IPS-18c (cell line): ENCODE results near the gene ADARB2.

Source experiments
- H3K4me3 ChIP-seq: 2 replicates; pipeline ENCODE4 v1.7.0; 2013; ENCODE audit warnings: low read depth, mild to moderate bottlenecking, low read length, moderate library complexity; ENCODE audit not compliant: insufficient read depth
- H3K9me3 ChIP-seq: one replicate; pipeline ENCODE4 v1.6.1; 2013; ENCODE audit warnings: mild to moderate bottlenecking, low read length, moderate library complexity; ENCODE audit not compliant: control insufficient read depth, insufficient read depth

ADARB2 gene

GRCh38 chr10:1215862-1216573, 521.3 kb downstream of the ADARB2 start:
- Histone ChIP-seq H3K4me3 (no peak overlapping the region), H3K9me3 (no peaks in the 10 kb centered on the region)

GRCh38 chr10:1214882-1215540, 522.3 kb downstream of the ADARB2 start:
- no peaks in the 10 kb centered on the region for H3K9me3 ChIP-seq
- H3K4me3 ChIP-seq: no peak overlapping the region

GRCh38 chr10:1214071-1214675, 523.2 kb downstream of the ADARB2 start:
- Histone ChIP-seq H3K4me3 (no peak overlapping the region), H3K9me3 (peaks cover 4% of the 10 kb centered on the region)

GRCh38 chr10:1213252-1214070, 523.9 kb downstream of the ADARB2 start:
- Histone ChIP-seq H3K4me3 (no peak overlapping the region), H3K9me3 (peaks cover 4% of the 10 kb centered on the region)

GRCh38 chr10:1212571-1213141, 524.7 kb downstream of the ADARB2 start:
- H3K4me3 ChIP-seq: no peak overlapping the region
- H3K9me3 ChIP-seq: peaks cover 4% of the 10 kb centered on the region

- Histone ChIP-seq H3K4me3 (no peak overlapping the region), H3K9me3 (peaks cover 4% of the 10 kb centered on the region)
Observed at GRCh38 chr10:1211844-1212570, 525.3 kb downstream of the ADARB2 start.

- H3K4me3 ChIP-seq: no peak overlapping the region
Observed at GRCh38 chr10:1210667-1211066, 526.7 kb downstream of the ADARB2 start.

GRCh38 chr10:1209355-1209979, 527.9 kb downstream of the ADARB2 start:
- Histone ChIP-seq H3K9me3 (peaks cover 4% of the 10 kb centered on the region), H3K4me3 (no peak overlapping the region)

More at GRCh38 chr10:1210667-1211066, 526.7 kb downstream of the ADARB2 start:
- peaks cover 4% of the 10 kb centered on the region for H3K9me3 ChIP-seq

GRCh38 chr10:1208366-1209311, 528.7 kb downstream of the ADARB2 start:
- H3K9me3 ChIP-seq: peaks cover 4% of the 10 kb centered on the region

GRCh38 chr10:1206601-1207000, 530.7 kb downstream of the ADARB2 start:
- Histone ChIP-seq H3K9me3 (peaks cover 4% of the 10 kb centered on the region), H3K4me3 (no peak overlapping the region)

More at GRCh38 chr10:1208366-1209311, 528.7 kb downstream of the ADARB2 start:
- H3K4me3 ChIP-seq: no peak overlapping the region

GRCh38 chr10:1206101-1206500, 531.2 kb downstream of the ADARB2 start:
- H3K9me3 ChIP-seq: peaks cover 4% of the 10 kb centered on the region

GRCh38 chr10:1205450-1206030, 531.8 kb downstream of the ADARB2 start:
- Histone ChIP-seq H3K9me3 (peaks cover 4% of the 10 kb centered on the region), H3K4me3 (no peak overlapping the region)

More at GRCh38 chr10:1206101-1206500, 531.2 kb downstream of the ADARB2 start:
- H3K4me3 ChIP-seq: no peak overlapping the region

- H3K9me3 ChIP-seq: peaks cover 4% of the 10 kb centered on the region
- H3K4me3 ChIP-seq: no peak overlapping the region
Observed at GRCh38 chr10:1204434-1205326, 532.6 kb downstream of the ADARB2 start.

GRCh38 chr10:1203704-1204103, 533.6 kb downstream of the ADARB2 start:
- no peaks in the 10 kb centered on the region for H3K9me3 ChIP-seq
- no peak overlapping the region for H3K4me3 ChIP-seq
